T-helper 2 cell (primary cell): ENCODE results near the gene NME1.
"Not testable (repeated sequence)": the region's sequence is repeated elsewhere in the genome, so short reads cannot be mapped to it uniquely, and the experiment has no call there.

Experiments
- DNase-seq, 5 experiments: peaks; one replicate each; pipeline versions ENCODE4 v3.0.0 to v3.0.0-alpha.2; 2012 to 2022

The NME1 gene

DNA sequence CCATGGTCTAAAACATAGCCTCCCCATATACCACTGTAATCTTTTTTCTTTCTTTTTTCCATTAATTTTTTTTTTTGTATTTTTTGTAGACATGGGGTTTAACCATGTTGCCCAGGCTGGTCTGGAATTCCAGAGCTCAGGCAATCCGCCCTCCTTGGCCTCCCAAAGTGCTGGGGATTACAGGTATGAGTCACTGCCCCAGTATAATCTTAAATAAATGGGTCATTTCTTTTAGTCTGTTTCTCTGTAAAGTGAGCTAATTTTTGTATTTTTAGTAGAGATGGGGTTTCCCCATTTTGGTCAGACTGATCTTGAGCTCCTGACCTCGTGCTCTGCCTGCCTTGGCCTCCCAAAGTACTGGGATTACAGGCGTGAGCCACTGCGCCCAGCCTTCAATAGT lies 5.7 kb upstream of the NME1 start:
- DNase-seq = no peak

DNA sequence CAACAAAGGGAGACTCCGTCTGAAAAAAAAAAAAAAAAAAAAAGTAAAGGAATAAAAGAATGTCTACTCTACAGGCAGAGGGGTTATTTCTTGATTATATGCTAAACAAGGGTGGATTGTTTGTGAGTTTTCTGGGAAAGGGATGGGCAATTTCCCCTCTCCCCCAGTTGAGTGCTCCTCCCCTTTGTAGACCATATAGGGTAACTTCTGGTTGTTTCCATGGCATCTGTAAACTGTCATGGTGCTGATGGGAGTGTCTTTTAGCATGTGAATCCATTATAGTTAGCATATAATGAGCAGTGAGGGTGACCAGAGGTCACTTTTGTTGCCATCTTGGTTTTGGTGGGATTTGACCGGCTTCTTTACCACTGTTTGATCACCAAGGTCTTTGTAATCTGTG lies 4.2 kb upstream of the NME1 start:
- DNase-seq = no peak

DNA sequence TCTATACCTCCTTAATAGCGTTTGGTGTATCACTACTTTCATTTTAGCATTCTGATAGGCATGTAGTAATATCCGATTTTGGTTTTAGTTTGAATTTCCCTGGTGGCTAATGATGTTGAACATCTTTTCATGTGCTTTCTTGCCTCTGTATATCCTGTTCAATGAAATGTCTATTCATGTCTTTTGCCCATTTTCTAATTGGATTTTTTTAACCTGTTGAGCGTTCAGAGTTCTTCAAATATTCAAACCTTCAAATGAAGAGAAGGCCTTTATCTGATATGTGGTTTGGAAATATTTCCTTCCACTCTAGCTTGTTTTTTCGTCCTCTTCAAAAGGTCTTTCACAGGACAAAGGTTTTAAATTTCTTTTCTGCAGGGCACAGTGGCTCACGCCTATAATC lies 2.4 kb upstream of the NME1 start:
- DNase-seq = no peak

DNA sequence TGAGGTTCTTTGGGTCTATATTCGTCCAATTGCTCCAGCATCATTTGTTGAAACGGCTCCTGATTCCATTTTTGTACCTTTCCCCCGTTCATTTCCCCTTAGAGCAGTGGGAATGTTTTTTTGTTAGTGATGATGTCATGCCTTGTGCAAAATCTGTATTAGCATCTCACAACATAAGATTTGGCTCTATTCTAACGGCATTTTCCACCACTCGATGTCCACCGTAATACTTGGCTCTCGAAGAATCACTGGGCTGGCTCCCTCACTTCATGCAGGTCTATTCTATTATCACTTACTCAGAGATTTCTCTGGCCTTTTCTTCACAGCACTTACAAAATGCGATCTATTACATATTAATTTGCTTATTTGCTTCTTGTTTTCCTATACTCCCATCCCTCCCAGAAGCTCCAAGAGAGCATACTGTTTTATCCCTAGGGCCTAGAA lies 571 bp upstream of the NME1 start:
- no peak for DNase-seq

DNA sequence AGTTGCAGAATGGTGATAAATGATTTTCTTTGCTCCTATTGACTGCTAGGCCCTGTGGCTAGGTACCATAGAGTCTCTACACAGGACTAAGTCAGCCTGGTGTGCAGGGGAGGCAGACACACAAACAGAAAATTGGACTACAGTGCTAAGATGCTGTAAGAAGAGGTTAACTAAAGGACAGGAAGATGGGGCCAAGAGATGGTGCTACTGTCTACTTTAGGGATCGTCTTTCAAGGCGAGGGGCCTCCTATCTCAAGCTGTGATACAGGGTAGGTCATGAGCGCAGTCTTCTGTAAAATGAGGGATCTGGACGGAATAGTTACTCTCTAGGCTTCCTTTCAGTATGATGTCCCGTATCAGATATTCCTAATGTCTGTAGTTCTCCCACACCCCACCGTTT lies 817 bp downstream of the NME1 start:
- peak in 1 of 5 experiments; percentile 46 for DNase-seq

DNA sequence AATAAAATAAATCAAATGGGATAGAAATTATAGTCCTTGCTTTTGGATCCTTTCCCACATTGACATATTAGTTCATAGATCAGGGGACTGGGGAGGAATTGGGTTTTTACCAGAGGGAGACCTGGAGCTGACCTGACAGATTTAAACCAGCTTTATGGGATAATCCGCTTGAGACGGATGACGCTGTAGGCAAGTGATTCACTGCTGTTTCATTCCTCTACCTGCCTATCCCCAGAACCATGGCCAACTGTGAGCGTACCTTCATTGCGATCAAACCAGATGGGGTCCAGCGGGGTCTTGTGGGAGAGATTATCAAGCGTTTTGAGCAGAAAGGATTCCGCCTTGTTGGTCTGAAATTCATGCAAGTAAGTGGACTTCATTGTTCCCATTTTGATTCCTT lies 2.1 kb downstream of the NME1 start:
- no peak for DNase-seq

DNA sequence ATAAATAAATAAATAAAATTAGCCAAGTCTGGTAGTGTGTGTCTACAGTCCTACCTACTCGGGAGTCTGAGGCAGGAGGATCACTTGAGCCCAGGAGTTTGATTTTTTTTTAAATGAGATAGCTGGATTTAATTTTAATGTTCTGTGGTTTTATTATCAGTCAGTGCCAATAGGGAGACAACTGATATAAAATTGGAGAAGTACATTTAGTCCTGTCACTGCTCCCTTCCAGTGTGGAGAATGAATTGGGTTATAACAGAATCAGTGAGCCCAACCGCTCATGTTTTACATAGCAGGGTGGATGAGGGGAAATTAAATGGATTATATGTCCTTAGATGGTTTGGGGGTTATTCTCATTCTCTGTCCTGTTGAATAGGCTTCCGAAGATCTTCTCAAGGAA lies 6.2 kb downstream of the NME1 start:
- DNase-seq = no peak

DNA sequence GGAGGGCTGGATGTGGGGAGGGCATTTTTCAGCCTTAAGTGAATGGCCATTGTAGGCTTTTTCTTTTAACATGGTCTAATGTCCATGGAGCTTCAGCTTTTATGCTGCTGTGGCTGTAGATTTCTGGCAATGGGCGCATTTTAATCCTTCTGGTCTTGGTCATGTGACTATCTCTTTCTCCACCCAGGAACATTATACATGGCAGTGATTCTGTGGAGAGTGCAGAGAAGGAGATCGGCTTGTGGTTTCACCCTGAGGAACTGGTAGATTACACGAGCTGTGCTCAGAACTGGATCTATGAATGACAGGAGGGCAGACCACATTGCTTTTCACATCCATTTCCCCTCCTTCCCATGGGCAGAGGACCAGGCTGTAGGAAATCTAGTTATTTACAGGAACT lies 8.2 kb downstream of the NME1 start:
- no peak for DNase-seq

DNA sequence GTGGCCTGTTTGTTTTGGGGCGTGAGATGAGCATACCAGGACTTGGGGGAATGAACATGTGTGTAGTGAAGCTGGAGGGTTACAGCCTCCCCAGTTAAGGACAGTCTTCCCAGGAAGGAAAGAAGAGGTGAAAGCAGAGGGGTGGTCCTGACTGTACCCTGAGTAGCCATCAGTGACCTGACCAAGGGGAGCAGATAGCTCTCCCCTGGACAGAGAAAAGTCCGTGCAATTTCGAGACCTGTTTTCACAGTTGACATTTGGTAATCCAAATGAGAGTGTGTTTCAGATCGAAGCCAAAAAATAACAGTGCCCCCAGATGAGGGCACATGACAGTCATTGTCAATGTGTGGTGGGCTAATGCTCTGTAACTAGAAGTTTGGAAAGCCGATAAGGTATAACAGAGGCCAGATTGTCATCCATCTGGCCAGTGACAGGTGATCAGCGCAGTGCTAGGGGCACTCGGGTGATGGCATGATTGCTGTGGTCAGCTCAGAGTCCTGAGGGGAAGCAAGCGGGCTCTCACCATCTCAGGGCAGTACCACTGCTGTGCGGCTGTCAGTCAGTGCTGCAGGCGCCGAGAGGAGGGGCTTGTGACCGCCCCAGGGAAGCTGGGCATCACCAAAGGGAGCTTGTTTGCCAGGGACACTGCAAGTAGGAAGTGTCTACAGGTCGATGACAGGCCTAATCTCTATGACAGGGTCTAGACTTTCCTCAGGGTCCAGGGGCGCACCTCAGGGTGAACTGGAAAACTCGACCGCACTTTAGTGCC lies 11.7 kb downstream of the NME1 start:
- no peak for DNase-seq

DNA sequence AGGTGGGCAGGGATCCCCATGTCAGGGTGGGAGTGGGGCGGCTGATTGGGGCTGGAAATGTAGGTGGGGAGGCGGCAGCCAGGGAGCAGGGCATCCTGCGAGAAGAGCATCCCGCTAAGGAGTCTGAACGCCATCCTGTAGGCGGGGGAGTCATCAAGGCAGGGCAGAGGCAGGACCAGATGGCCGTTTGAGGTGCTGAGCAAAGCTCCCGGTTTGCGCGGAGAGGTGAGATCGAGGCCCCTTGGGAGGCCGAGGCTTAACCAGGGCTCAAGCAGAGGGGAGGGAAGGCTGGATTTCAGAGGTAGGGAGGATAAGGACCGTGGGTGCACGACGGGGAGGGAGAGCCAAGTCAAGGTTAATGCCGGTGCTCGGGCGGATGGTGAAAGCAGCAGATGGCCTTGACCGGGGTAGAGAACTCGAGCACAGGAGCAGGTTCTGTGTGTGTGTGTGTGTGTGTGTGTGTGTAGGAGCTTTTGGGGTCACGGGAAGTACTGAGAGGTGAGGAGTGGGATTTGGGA lies 12.4 kb downstream of the NME1 start:
- DNase-seq = peak in 2 of 5 experiments; percentile 4 to 7

DNA sequence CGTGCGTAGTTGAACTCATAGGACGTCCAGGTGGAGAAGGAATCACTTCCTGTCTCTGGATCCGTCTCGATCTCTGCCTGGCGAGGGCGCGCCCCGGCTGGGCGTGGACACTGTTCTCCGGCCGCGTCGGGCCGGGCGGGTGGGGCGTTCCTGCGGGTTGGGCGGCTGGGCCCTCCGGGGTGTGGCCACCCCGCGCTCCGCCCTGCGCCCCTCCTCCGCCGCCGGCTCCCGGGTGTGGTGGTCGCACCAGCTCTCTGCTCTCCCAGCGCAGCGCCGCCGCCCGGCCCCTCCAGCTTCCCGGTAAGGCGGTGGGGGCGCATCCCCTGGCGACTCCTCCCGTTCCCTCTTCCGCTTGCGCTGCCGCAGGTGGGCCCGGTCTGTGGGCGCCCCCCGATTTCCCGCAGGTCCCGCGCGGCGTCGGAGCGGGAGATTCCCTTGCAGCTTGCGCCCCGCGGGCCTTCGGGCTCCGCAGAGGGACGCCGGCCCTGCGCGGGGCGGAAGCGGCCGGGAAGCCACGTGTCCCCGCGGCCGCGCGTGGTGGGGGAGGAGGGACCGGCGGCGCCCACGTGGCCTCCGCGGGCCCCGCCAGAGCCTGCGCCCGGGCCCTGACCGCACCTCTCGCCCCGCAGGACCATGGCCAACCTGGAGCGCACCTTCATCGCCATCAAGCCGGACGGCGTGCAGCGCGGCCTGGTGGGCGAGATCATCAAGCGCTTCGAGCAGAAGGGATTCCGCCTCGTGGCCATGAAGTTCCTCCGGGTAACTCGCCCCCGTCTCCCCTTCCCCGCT lies 13.0 kb downstream of the NME1 start, which contains the start of gene NME2:
Gene NME2 (plus strand): TSS at position 214 of the 789 bp plus-strand sequence. CDS start 420 bp downstream, at position 634.
- peak; percentile 30 to 80 (median 57) for DNase-seq

DNA sequence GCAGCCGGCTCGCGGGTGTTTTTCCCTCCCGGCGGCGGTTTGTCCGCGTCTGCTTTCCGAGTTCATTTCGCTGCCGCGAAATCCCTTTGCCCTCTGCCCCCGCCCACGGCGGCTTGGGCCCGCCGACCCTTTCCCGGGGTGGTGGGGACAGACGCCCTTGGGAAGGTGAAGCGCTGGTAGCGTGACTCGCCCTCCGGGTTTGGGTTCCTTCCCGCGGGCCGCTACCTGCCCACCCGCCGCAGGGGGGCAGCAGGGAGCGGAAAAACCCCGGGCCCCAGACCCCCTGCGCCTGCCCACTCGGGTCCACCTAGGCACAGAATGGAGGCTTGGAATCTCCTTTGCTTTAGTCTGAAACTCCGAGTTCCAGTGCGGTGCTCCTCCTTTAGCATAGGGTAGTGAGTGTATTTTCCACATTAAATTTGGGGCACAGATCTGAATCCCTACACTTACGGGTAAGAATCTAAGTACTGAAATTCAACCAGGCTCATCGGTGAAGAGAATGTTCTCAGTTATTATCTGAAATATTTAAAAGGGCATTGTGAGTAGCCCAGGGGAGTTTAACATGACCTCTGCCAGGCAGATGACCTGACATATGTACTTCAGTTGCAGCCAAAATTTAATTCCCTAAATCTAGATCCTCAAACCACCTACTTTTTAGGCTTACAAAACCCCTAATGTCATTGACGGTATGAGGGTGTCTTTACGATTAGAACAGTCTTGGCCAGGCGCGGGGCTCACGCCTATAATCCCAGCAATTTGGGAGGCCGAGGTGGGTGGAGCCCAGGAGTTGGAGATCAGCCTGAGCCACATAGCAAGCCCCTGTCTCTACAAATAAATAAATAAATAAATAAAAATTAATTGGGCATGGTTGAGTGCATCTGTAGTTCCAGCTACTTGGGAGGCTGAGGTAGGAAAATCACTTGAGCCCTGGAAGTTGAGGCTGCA lies 13.9 kb downstream of the NME1 start:
- peak; percentile 45 to 65 (median 49) for DNase-seq

DNA sequence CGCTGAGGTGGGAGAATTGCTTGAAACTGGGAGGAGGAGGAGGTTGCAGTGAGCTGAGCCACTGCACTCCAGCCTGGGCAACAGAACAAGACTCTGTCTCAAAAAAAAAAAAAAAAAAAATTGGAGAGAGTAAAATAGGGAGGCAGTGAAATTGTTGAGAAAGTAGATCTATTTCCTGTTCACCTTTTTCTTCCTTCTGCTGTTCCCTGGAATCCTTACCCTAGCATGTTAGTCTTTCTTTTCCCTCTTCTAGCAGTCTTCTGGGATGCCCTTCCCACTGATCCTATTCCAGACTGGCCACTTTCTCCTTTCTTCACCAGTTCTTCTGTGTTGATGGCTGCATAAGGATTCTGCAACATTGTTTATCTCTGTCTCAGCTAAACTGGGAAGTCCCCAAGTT lies 16.0 kb downstream of the NME1 start:
- no peak for DNase-seq

DNA sequence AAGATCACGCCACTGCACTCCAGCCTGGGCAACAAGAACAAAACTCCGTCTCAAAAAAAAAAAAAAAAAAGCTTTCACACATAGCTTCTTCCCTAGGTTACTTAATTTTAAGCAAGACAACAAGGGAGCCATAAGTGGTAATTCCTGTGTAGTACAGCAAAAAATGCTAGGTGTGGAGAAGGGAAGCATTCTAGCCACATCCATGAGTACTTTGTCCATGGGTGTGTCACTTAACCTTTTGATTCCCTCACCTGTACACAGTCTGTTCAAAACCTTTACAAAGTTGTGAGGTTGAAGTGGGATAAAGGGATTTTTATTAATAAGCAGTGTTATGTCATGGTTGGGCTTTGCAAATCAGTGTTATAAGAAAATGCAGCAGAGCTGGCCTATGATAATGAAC lies 17.4 kb downstream of the NME1 start:
- DNase-seq = no peak

DNA sequence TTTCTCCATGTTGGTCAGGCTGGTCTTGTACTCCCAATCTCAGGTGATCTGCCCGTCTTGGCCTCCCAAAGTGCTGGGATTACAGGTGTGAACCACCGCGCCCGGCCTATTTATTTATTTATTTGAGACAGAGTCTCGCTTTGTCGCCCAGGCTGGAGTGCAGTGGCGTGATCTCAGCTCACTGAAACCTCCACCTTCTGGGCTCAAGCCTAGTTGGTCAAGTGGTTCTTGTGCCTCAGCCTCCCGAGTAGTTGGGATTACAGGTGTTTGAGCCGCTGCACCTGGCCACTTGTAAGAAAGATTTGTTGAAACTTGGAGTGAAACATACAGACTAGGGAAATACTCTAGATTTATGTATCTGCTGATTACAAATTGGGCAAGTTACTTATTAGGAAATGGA lies 18.7 kb downstream of the NME1 start:
- not testable (repeated sequence) for DNase-seq

DNA sequence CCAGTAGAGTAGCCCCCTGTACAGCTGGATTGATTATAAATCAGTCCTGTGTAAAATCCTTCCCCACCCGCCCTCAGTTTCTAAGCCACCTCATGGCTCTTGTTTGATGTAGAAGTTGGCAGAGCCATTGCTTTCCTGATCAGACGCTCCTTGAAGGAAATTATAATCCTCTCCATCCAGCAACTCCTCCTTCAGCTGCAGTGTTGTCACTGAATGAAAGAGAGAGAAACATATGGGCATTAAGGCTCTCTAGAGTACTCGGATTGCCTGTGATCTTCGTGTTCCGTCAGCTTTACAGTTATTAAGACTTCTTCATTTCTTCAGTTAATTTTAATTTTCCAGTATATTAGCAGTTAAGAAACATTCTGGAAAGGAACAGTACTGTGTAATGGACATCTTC lies 27.1 kb downstream of the NME1 start:
- no peak for DNase-seq

DNA sequence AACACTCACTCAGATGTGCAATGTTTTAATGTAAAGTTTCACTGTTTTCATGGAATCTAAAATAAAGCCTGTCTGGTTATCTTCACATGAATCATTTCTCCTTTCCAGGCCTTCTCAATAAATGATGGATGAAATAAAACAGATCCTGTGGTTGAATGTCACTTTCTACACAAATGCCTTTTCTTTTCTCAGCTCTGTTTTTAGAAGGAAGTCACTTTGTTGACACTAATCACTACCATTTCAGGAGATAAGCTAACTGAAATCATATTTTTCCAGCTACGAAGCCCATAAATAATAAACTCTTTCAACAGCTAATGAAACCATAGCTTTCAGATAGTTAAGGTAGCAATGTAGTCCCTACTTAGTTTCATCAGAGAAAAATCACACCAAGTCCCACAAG lies 30.8 kb downstream of the NME1 start:
- DNase-seq = no peak

DNA sequence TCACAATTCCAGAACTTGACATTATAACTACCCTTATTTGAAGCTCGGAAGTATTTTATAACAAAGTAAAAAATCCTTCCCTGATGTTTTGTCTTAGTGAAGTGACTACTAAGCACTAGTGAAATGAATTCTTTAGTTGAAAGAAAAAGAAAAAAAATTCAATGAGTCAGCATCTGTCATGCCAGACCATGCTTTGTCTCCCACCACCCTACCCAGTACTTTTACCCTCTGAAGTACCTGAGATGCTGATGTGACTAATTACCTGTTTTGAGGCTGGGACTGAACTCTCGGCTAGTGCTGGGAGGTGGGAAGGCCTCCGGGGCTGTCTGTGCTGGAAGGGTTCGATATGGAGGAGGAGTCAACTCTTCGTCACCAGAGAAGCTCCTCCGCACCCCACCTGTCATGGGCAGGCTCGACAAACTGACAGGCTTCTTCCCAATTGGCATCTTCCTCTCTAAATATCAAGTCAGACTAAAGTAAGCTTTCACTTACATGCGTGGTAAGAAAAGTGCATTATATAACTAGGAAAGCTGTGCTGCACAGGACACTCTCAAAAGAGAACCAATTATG lies 32.5 kb downstream of the NME1 start:
- DNase-seq = no peak

DNA sequence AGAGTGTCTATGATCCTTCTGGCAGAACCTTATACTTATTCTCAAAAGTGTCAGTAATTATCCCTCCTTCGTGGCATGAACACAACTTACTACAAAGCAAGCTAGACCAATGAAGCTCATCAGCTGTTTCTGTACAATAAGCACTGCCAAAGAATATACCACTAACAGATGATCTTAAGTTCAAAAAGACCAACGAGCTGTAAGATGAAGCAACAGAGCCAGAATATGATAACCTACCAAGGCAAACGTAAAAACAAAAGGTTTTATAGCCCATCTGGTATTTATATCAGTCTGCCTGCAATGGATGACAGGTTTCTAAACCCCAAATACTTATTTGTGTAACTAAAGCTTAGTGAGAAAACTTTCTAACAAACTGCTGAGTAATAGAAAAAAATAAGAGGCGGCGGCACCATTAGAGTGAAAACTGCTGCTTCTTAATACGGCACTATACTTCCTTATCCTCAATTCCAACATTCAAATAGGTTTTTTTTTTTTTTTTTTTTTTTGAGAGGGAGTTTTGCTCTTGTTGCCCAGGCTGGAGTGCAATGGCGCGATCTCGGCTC lies 35.0 kb downstream of the NME1 start:
- DNase-seq = no peak

DNA sequence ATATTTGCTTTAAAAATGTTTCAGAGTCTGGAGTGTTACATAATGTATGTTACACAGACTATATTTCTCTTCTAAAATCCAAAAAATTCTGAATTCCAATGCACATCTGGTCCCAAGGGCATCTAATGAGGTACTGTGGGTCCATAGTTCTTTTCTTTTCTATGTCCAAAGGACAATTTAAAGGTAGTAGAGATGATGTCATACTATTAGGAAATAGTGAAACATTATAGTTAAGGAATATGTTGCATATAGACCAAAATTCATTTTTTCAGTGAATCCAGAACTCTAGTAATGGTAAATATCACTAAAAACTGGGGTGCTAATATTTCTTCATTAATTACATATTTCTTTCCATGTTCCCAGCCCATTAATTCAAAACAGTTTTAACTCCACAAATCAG lies 35.8 kb downstream of the NME1 start:
- DNase-seq = no peak

DNA sequence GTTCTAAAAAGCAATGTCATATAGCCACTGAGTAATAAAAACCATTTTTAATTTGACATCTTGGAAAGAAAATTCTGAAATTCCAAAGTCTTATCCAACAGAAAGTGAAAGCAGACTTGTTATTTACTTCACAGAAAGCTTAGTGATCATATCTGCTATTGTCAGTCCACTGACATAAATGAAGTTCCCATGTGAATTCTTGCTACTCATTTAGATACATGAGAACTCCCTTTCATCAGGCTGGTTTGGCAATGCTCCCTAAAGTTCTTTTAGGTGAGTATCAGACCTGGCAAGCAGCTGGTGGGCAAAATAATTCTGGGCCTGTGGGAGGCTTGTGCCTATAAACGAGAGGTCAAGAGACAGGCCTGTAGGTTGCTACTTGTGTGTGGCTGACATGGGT lies 36.3 kb downstream of the NME1 start:
- DNase-seq = no peak

DNA sequence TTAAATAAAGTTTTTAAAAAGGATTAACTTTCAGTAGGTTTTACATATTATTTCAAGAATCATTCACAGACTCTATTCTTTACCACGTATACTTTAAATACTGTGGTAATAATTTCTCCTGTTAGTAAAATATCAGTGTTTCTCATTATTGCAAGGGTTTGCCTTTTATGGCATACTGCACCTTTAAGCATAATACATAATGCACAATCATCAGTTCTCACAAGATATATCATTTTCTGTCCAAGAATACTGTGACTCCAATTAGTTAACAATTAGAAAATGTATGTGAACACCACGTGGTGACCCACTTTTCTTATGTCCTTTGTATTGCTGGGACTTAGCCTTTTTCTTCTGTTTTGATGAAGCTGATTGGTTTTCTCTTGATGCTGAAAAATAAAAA lies 38.5 kb downstream of the NME1 start:
- DNase-seq = no peak
